ENCODE results near the gene LRRC28.

Gene LRRC28

DNA sequence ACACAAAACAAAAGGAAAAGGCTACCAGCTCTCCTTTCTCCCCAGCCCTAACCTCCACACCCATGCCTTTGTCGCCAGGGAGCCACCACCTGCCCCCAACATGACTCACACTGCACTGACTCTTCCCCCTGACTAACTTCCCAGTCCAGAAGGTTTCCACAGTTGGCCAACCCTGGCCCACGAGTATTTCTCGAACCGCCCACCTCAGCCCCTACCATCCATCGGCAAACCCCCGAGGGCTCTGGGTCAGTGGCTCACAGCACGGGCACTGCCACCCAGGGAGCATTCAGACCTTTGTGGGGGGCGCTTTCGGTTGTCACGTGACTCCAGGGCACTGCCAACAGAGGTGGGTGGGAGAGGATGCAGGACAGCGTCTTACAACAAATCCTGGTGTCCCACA is 152.3 kb downstream of the LRRC28 start:
- DNase-seq, result no peak

GRCh38 chr15:99404454-99404853 is 153.2 kb downstream of the LRRC28 start:
- no peak for DNase-seq

GRCh38 chr15:99406120-99406519 is 154.8 kb downstream of the LRRC28 start:
- DNase-seq, result no peak

- no peak for DNase-seq
Measured at GRCh38 chr15:99406716-99407487, 155.6 kb downstream of the LRRC28 start.

DNA sequence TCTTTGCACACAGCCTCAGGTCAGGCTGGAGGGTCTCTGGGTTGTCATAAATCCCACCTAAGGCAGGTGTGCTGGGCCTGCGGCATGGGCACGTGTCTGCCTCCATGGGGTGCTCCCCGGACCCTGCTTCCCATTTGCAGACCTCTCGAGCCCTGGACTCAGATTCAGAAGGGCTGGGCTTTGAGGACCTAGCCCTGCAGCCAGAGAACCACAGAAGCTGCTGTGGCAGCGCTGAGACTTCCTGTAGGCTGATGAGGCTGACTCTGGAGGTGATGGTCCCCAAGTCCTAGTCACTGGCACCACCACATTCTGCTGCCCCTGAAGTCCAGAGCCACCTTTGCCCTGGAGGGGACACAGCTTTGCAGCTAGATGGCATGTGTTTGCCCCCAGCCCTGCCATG is 156.4 kb downstream of the LRRC28 start:
- no peak for DNase-seq

GRCh38 chr15:99408236-99409096 is 157.2 kb downstream of the LRRC28 start:
- DNase-seq, result no peak

- peak; percentile 13 to 23 for DNase-seq
Measured at GRCh38 chr15:99409097-99409473, 157.8 kb downstream of the LRRC28 start.

GRCh38 chr15:99409560-99409959 is 158.3 kb downstream of the LRRC28 start:
- no peak for DNase-seq

DNA sequence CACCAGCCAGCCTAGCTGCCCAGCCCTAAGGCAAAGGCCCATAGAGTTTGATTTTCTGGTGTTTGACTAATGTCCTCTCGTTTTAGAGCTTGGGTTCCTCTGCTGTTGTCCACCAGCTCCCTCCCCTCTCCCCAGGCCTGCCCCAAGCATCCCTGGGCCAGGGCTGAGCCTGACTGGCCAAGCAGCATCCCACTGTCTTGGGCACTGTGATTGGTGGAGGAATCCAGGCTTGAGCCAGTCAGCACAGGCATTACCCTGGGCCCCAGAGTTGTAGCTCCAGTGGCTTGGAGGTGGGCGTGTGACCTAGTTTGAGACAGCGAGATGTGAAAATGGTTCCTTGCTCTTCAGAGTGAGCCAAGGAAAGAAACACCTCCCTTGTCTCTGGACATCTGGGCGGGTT is 159.2 kb downstream of the LRRC28 start:
- DNase-seq, result no peak

GRCh38 chr15:99411234-99411633 is 160.0 kb downstream of the LRRC28 start:
- no peak for DNase-seq

DNA sequence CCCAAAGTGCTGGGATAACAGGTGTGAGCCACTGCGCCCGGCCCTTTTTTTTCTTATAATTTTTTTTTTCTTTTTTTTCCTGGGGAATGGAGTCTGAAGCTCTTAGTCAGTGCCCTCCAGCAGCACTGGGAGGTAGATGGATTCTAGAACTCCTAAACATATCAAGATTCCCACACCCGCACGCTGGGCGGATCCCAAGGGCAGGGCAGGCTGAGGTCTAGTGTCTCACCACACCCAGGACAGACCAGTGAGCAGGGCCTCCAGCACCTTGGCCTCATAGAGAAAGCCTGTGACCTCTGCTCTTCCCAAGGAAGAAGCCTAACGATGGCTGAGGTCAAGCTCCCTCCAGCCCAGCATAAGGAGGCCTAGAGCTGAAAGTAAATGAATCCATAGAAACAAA is 160.8 kb downstream of the LRRC28 start:
- no peak for DNase-seq

DNA sequence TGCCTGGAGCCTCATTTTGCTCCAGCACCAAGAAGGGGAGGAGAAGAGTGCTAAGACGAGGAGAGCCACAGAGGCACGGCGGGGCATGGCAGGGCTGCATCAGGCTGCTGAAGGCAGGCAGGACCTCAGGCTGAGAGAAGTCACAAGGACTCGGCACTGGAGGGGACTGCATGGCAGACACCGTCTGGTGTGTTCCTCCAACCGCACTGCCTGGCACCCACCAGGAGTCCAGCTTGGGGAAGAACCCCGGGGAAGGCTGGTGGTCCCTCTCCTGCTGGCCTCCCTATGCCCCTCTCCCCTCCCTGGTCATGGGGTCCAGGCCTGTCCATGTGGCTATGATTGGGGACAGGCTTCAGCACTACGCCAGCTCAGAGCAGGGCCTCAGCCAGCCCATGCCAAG is 161.3 kb downstream of the LRRC28 start:
- DNase-seq, result no peak

DNA sequence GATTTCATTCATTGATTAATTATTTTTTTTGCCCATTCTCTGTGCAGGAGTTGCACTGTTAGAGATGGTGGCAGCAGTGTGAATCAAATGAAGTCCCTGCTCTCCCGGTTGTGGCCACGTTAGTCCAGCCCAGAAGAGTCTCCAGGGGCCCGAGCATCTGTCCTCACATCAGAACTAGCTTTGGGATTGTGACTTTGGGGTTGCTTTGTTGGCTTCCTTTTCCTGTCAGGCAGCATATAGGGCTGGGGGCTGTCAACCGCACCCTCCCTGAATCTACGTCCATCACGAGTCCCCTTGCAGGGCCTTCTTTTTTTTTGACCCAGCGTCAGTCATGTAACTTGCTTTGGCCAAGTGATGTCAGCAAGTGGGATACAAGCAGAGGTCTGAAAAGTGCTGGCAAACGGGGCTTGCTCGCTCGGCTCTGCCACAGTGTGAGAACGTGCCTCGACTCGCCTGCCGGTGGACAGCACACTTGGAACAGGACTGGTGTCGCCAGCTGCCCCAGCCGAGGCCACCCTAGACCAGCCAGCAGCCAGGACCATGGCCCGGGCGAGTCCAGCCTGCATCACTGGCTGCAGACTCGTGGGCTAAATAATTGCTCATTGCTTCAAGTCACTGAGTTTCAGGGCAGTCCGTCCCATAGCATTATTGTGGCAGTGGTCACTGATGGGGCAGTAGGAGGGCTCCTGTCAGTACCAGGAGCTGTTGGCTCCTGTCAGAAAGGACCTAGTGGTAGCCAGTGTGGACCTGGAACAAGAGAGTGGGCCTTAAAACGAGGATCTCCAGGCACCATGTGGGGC is 162.9 kb downstream of the LRRC28 start:
- DNase-seq, result no peak

DNA sequence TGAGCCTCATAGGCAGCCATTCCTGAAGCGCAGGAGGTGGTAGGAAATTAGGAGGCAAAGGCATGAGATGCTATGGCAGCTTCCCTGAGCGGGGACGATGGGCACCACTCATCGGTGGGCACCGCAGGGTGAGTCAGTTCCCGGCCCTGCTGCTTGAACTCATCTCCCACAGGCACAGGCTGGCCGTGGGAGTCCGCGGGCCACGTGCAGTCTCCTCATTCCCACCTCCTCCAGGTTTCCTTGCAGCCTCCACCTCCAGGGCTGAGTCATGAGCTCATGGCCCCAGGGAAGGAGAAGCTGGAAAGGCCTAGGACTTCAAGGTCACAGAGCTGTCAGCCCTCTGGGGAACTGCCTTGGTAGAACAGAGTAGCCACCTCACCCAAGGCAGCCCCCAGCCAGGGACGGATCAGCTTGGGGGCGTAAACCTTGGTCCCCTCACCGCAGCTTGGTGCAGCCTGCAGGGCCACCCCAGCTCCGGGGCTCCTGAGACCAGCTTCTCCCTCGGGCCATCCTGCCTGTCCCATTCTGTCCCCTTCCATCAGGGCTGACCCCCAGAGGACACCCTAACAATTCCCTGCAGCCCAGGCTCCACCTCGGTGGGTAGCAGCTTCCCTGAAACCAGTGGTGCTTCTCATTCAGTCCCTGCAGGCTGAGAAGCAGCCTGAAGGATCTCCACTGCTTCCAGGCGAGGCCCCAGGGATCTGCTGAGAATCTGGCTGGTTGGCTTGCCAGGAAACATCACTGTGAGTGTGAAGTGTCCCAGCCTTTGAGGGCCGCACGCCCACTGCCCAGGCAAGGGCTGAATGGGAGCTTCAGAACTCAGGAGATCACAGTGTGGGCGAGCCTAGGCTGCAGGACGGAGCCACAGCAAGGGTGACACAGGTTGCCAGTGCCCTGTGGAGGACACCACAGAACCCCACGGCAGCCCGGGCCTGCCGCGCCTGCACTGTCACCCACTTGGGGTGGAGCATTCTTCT is 163.8 kb downstream of the LRRC28 start:
- DNase-seq, result no peak

DNA sequence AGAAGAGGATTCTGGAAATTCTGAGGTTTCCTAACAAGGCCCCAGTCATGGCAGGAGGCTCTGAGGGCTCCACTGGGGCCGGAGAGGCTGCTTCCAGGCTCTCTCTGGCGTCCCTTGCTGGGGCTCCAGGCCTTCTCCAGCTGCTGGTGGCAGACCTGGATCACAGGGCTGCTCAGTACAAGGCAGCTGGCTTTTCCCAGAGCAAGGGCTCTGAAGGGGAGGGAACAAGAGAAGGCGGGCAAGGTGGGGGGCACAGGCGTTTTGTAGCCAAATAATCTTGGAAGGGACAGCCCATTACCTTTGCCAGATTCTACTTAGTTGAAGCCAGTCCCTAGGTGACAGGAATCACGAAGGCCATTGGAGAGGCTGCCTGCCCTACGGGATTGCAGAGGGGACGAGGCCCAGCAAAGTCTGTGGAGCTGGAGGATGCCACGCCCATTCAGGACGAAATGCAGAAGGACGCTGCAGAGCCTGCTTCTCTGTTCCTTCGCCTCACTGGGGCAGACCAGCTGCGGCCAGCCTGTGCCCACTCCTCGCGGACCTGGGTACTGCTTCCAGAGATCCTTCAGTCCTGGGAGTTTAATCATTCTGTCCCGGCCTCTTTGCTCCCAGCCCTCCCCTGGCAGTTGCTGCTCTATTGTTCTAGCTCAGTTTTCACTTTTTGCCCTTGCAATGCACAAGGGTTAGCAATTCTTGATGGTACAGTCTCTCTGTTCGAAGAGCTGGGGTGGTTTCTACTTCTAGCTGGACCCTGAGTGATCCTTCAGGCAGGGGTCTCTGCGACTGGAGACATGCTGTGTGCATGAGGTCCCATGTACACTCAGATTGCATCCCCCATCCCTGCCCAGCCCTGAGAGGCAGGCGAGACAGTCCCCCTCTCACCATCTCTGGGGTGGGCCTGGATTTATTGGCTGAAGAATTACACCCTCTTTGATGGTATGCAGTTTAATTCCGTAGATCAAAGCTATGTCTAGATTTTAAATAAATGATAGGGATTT is 165.2 kb downstream of the LRRC28 start:
- DNase-seq, result no peak

DNA sequence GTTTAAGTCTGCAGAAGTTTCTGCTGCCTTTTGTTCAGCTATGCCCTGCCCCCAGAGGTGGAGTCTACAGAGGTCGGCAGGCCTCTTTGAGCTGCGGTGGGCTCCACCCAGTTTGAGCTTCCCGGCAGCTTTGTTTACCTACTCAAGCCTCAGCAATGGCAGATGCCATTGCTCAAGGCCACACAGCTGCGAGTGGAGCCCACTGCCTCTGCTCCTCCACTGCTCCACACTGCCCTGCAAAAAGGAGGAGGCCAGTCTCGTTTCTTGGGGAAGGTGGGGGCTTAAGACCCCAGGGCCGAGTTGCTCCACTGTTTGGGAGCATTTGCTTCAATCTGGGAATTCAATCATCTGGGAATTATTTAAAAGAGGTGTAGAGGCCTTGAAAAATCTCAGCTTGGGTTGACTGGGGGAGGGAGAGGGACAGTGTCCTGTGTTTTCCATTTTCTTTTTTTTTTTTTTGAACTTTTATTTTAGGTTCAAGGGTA is 169.9 kb downstream of the LRRC28 start:
- no peak for DNase-seq

- no peak for DNase-seq
Measured at GRCh38 chr15:99421758-99422157, 170.5 kb downstream of the LRRC28 start.

DNA sequence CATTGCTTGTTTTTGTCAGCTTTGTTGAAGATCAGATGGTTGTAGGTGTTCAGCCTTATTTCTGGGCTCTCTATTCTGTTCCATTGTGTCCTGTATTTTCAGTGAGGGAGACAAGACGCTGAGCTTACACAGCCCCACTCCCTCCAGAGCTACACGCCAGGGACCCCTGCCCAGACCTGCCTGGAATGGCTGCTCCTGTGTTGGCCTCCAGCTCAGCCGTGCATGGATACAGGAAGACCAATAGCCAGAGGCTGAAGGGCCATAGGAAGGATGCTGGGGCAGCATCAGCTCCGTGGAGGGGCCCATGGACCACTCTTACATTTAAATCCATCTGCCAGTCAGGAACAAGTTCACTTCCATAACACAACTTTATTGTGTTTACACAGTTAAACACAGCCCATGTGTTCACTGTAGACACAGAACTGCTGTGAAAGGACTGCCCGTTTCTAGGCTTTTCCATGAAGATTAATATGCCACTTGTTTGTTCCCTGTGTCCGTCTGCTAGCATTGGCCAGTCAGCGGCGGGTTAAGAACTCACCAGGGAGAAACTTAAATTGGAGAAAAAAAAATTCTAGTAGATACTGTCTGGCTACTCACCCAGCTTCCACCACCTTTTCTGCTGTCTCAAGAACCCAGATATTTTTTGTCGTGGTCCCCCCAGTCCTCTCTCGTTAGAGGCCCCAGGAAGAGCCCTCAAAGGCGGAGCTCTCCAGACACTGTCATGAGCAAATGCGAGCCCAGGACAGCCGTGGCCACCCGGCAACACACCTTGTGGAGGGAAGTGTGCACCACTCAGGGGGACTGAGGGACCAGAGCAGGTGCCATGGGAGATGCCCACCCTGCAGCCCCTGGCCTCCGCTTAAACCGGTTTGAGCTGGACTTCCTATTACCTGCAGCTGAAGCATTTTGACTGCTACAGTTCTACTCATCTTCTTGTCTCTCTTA is 172.2 kb downstream of the LRRC28 start:
- no peak for DNase-seq

GRCh38 chr15:99424131-99424571 is 172.9 kb downstream of the LRRC28 start:
- DNase-seq, result no peak
